ENCODE results near the gene GPC2. TPM values are rescaled to one million over a fixed set of nuclear protein-coding genes. Genes with fewer than 3 reads are reported as not detected.

The GPC2 gene
- total RNA-seq, 1 donor: 1.2 TPM

GRCh38 chr7:100166317-100166940, 10.8 kb downstream of the GPC2 start:
- TF ChIP-seq CTCF (IDR thresholded peaks at IDR 0.05; ENCODE audit: insufficient read depth, low read length): no peak
- DNase-seq (ENCODE audit: low read depth): no peak
- H3K4me3 ChIP-seq (ENCODE audit: low read depth, low read length): no peak overlapping the region

GRCh38 chr7:100163871-100164270, 13.3 kb downstream of the GPC2 start:
- no peak for TF ChIP-seq CTCF (IDR thresholded peaks at IDR 0.05; ENCODE audit: insufficient read depth, low read length)
- no peak for DNase-seq (ENCODE audit: low read depth)
- H3K4me3 ChIP-seq (ENCODE audit: low read depth, low read length): no peak overlapping the region

- DNase-seq (ENCODE audit: low read depth): no peak
- no peak for TF ChIP-seq CTCF (IDR thresholded peaks at IDR 0.05; ENCODE audit: insufficient read depth, low read length)
- H3K4me3 ChIP-seq (ENCODE audit: low read depth, low read length): no peak overlapping the region
Measured at GRCh38 chr7:100163006-100163531, 14.1 kb downstream of the GPC2 start.

GRCh38 chr7:100160067-100160466, 17.1 kb downstream of the GPC2 start:
- no peak for DNase-seq (ENCODE audit: low read depth)
- TF ChIP-seq CTCF (IDR thresholded peaks at IDR 0.05; ENCODE audit: insufficient read depth, low read length): no peak
- no peak overlapping the region for H3K4me3 ChIP-seq (ENCODE audit: low read depth, low read length)

GRCh38 chr7:100159099-100159623, 18.0 kb downstream of the GPC2 start:
- H3K4me3 ChIP-seq (ENCODE audit: low read depth, low read length): peak overlapping the region; percentile 77
- TF ChIP-seq CTCF (IDR thresholded peaks at IDR 0.05; ENCODE audit: insufficient read depth, low read length): no peak
- no peak for DNase-seq (ENCODE audit: low read depth)

- peak within 1 kb of the TSS; percentile 77 for H3K4me3 ChIP-seq (ENCODE audit: low read depth, low read length)
- DNase-seq (ENCODE audit: low read depth): peak; percentile 73
- TF ChIP-seq CTCF (IDR thresholded peaks at IDR 0.05; ENCODE audit: insufficient read depth, low read length): no peak
Measured at GRCh38 chr7:100158229-100159098, 18.7 kb downstream of the GPC2 start, which contains the start of gene TRAPPC14. TRAPPC14 (minus strand) TSS chr7:100158723; CDS start chr7:100158499, 224 bp downstream.
